A673 (cell line): Measurements from ENCODE around the gene TAS2R9. TPM values are rescaled to one million over a fixed set of nuclear protein-coding genes. Genes with fewer than 3 reads are reported as not detected.

Experiments
- BruUV-seq: library from RNA; stranded (reverse); fragments of 400-500 nt; replicated peaks from 2 replicates; lab custom pipeline; 2021; lab: Mats Ljungman, UMichigan
- CTCF ChIA-PET: fragments of 300-600 bp; sonication (Branson Sonifier 250); formaldehyde crosslinking; loops from one replicate; lab custom pipeline; 2022; ENCODE audit warnings: antibody characterized with exemption; lab: Charles Lee
- POLR2A ChIA-PET: fragments of 300-600 bp; sonication (Branson Sonifier 250); formaldehyde crosslinking; loops from one replicate; lab custom pipeline; 2022; ENCODE audit warnings: antibody characterized with exemption; ENCODE audit not compliant: low non-redundant PET; lab: Charles Lee
- DNase-seq: peaks from one replicate; pipeline ENCODE4 v3.0.0-alpha.2; 2015; ENCODE audit warnings: low spot score
- H3K27ac ChIP-seq: fragments of 200-600 bp; sonication (generic); 2 replicates; pipeline ENCODE4 v1.5.1; 2016; ENCODE audit warnings: mixed run types, low read depth, mild to moderate bottlenecking, mixed read lengths, antibody characterized with exemption, low read length; ENCODE audit not compliant: poor library complexity, severe bottlenecking
- H3K27me3 ChIP-seq: fragments of 200-600 bp; sonication (generic); replicated peaks from 2 replicates; pipeline ENCODE4 v1.6.1; 2017; ENCODE audit warnings: mixed run types, low read depth, mild to moderate bottlenecking, mixed read lengths, antibody characterized with exemption, low read length; ENCODE audit not compliant: insufficient read depth, poor library complexity
- H3K36me3 ChIP-seq: fragments of 200-600 bp; sonication (generic); 2 replicates; pipeline ENCODE4 v1.6.1; 2016; ENCODE audit warnings: mixed run types, mild to moderate bottlenecking, mixed read lengths, antibody characterized with exemption, low read length; ENCODE audit not compliant: insufficient read depth, poor library complexity, severe bottlenecking
- H3K4me1 ChIP-seq: fragments of 200-600 bp; sonication (generic); 2 replicates; pipeline ENCODE4 v1.6.1; 2017; ENCODE audit warnings: mixed run types, mild to moderate bottlenecking, mixed read lengths, antibody characterized with exemption, low read length; ENCODE audit not compliant: insufficient read depth, poor library complexity, severe bottlenecking
- H3K4me3 ChIP-seq: fragments of 200-600 bp; sonication (generic); 2 replicates; pipeline ENCODE4 v1.5.1; 2016; ENCODE audit warnings: low read depth, mixed run types, mild to moderate bottlenecking, mixed read lengths, low read length; ENCODE audit not compliant: poor library complexity, severe bottlenecking
- H3K9me3 ChIP-seq: fragments of 200-600 bp; sonication (generic); 2 replicates; pipeline ENCODE4 v1.6.1; 2016; ENCODE audit warnings: mixed run types, low read depth, mild to moderate bottlenecking, mixed read lengths, antibody characterized with exemption, low read length; ENCODE audit not compliant: poor library complexity, severe bottlenecking
- EZH2 ChIP-seq: fragments of 200-600 bp; sonication (generic); IDR thresholded peaks from 2 replicates; pipeline ENCODE4 v1.6.1; 2017; ENCODE audit warnings: borderline replicate concordance, low read depth, mild to moderate bottlenecking, mixed read lengths, antibody characterized with exemption, low read length; ENCODE audit not compliant: poor library complexity, severe bottlenecking
- intact Hi-C: fragments of 100-400 bp; cut with micrococcal nuclease; formaldehyde crosslinking; loops from one replicate; pipeline ENCODE4 v1.10.0; 2022; ENCODE audit not compliant: unreplicated experiment
- total RNA-seq: library from RNA; stranded (reverse); gene quantifications from 2 replicates; pipeline ENCODE4 v1.2.3, GENCODE V29; 2021
- TF ChIP-seq, protein P1 (sequence below): fragments of 300-800, 200-600 bp; sonication (generic); conservative IDR thresholded peaks from 2 replicates; pipeline ENCODE4 v1.5.1; 2017; ENCODE audit warnings: low read depth, mild to moderate bottlenecking, antibody characterized with exemption, low read length, moderate library complexity, mixed read lengths

Gene TAS2R9
- total RNA-seq, 1 experiment from 2014 or later, result not detected

DNA sequence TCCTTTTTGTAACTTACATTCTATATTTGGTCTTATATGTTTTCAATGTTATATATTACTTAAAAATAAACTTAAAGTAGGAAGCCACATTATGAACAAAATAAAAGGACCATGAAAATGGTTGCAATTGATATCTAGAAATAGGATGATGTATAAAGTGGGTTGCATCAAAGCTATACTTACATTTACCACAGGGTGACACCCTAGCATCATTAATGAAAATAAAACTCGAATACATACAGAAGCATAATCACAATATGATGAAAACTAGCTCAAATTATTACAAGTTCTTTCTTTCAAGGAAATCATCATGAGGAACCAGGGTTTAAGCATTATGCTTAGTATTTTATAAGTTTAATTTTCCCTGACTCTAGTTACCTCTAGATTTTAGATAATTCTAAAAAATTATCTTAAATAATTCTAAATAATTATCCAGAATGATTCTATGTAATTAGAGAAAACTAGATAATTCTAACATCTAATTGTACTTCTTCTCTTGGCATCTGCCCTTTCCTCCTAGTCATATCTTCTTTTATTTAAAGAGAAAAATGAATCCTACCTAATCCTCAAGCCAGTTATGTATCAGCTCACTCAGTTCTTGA is 38.7 kb downstream of the TAS2R9 start:
- no peak for TF ChIP-seq EZH2
- TF ChIP-seq, protein P1, sequence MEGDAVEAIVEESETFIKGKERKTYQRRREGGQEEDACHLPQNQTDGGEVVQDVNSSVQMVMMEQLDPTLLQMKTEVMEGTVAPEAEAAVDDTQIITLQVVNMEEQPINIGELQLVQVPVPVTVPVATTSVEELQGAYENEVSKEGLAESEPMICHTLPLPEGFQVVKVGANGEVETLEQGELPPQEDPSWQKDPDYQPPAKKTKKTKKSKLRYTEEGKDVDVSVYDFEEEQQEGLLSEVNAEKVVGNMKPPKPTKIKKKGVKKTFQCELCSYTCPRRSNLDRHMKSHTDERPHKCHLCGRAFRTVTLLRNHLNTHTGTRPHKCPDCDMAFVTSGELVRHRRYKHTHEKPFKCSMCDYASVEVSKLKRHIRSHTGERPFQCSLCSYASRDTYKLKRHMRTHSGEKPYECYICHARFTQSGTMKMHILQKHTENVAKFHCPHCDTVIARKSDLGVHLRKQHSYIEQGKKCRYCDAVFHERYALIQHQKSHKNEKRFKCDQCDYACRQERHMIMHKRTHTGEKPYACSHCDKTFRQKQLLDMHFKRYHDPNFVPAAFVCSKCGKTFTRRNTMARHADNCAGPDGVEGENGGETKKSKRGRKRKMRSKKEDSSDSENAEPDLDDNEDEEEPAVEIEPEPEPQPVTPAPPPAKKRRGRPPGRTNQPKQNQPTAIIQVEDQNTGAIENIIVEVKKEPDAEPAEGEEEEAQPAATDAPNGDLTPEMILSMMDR, result peak; percentile 76
- Histone ChIP-seq H3K9me3 (no peaks in the 10 kb centered on the region), H3K36me3 (no peaks in the 10 kb centered on the region), H3K4me1 (no peaks in the 10 kb centered on the region), H3K27ac (no peak overlapping the region), H3K4me3 (no peak overlapping the region), H3K27me3 (peaks cover 29% of the 10 kb centered on the region)
- no TSS peak for BruUV-seq
- ChIA-PET CTCF (interaction anchor here (0.5 to 1.4 kb wide), 7 partner anchors 16 to 1029 kb away, joined by 3 to 13 read pairs (median 4); no protein-coding TSS in a partner anchor), POLR2A (no interaction called here)
- DNase-seq, result peak; percentile 59
- intact Hi-C loops, result loop anchor here (1.0 to 10.0 kb wide), 4 partner anchors 430 to 1264 kb away; no protein-coding TSS in a partner anchor

DNA sequence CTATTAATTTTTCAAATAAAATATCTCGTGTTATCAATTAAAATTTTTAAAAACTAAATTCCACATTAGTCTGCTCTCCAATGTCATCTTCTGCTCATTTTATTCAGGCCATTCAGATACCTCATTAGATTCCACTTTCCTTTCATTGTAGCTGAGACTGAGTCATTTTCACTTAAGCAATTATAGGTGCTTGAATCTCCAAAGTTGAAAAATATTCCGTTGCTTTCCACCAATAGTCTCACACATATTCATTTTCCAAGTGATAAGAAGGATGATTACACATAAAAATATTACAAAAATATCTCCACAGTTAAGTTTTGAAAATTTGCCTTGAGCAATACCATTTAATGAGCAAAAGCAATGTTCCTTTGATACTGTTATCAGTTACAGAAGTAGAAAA is 50.3 kb downstream of the TAS2R9 start:
- Histone ChIP-seq H3K4me3 (no peak overlapping the region), H3K9me3 (peaks cover 11% of the 10 kb centered on the region), H3K4me1 (no peaks in the 10 kb centered on the region), H3K27me3 (peaks cover 27% of the 10 kb centered on the region), H3K36me3 (no peaks in the 10 kb centered on the region), H3K27ac (no peak overlapping the region)
- no TSS peak for BruUV-seq
- intact Hi-C loops, result no loop called here
- CTCF ChIA-PET, result no interaction called here
- POLR2A ChIA-PET, result no interaction called here
- TF ChIP-seq, protein P1, result no peak
- no peak for DNase-seq

Other genes with a start within 250 kb of the TAS2R9 start
- gene MAGOHB, start 196.6 kb downstream of the TAS2R9 start, total RNA-seq, result 68.6 and 72.0 TPM in 2 replicates
- 0.77 and 0.94 TPM in 2 replicates for gene STYK1, start 136.1 kb downstream of the TAS2R9 start, total RNA-seq
- 272 and 288 TPM in 2 replicates for gene YBX3, start 86.8 kb downstream of the TAS2R9 start, total RNA-seq
- gene TAS2R7, start 7.5 kb downstream of the TAS2R9 start, total RNA-seq, result not detected in 2 replicates
- not detected in 2 replicates for gene TAS2R8, start 2.9 kb downstream of the TAS2R9 start, total RNA-seq
- gene TAS2R10, start 16.2 kb upstream of the TAS2R9 start, total RNA-seq, result 1.1 and 1.4 TPM in 2 replicates
- 5.8 and 6.9 TPM in 2 replicates for gene PRR4, start 39.3 kb upstream of the TAS2R9 start, total RNA-seq
- 21.8 and 24.0 TPM in 2 replicates for gene PRH1, start 74.1 kb upstream of the TAS2R9 start, total RNA-seq
- 1.5 and 2.3 TPM in 2 replicates for gene TAS2R13, start 99.4 kb upstream of the TAS2R9 start, total RNA-seq
- not detected in 2 replicates for gene PRH2, start 119.1 kb upstream of the TAS2R9 start, total RNA-seq
- gene TAS2R14, start 129.1 kb upstream of the TAS2R9 start, total RNA-seq, result 3.4 and 3.6 TPM in 2 replicates
- gene TAS2R50, start 176.7 kb upstream of the TAS2R9 start, total RNA-seq, result 1.6 and 2.7 TPM in 2 replicates
- gene TAS2R20, start 188.1 kb upstream of the TAS2R9 start, total RNA-seq, result 2.7 and 3.0 TPM in 2 replicates
- gene TAS2R19, start 212.5 kb upstream of the TAS2R9 start, total RNA-seq, result 4.8 and 5.2 TPM in 2 replicates
- gene TAS2R31, start 221.2 kb upstream of the TAS2R9 start, total RNA-seq, result 4.4 and 5.2 TPM in 2 replicates